Measurements from ENCODE around the gene ALAS1. TPM values are rescaled to one million over a fixed set of nuclear protein-coding genes. Genes with fewer than 3 reads are reported as not detected.

The ALAS1 gene
- total and polyA plus RNA-seq, 4 donors = 38.7 to 85.1 (median 57.2) TPM

DNA sequence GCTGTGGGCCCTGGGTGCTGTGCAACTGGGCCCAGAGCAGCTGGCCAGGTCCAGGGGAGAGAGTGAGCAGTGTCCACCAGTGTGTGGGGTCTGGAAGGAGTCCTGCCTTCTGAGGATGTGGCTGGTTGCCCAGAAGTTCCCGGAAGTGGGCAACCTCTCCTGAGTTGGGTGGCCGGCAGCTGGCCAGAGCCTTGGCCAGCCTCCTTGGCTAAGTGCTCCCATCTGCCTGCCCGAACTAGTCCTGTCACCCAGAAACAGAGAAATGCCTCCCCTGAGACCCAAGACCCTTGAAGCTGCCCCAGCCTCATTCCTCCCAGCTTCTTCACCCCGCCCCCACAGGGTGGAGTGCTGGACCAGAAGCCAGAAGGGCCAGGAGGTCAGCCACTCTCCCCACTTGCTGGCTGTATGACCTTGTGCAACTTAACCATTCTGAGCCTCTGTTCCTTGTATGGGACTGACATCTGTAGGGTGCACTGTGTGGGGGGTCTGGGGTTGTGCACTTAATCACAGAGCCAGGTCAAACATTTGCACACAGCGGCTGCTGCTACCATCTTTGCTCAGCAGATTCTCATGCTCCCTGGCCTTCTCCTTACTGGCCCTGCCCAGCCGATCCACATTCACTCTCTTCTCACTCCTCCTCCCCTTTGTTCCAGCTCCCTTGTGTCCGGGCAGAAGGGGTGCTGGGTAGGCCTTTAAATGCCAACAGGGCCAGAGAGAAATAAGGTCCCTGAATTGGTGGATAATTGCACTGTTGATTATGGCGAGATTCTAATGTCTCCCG is 7.5 kb upstream of the ALAS1 start:
- Histone ChIP-seq H3K9me3 (ENCODE audit: control insufficient read depth in 4 of 4, insufficient read depth in 3 of 4, low read length in 3 of 4) (no peaks in the 10 kb centered on the region), H3K4me1 (ENCODE audit: control insufficient read depth in 5 of 5, insufficient read depth in 5 of 5, low read length in 5 of 5) (peaks cover 0 to 58% (median 32%) of the 10 kb centered on the region in 5 donors), H3K4me3 (no peak overlapping the region), H3K36me3 (ENCODE audit: control insufficient read depth in 4 of 4, insufficient read depth in 4 of 4, low read length in 4 of 4) (no peaks in the 10 kb centered on the region), H3K27ac (ENCODE audit: low read depth in 1 of 2, low read length in 1 of 2) (peak overlapping the region in 1 of 2 donors; percentile 8), H3K9ac (ENCODE audit: insufficient read depth in 1 of 2, low read length in 2 of 2) (no peak overlapping the region), H3K27me3 (ENCODE audit: control insufficient read depth in 3 of 3, insufficient read depth in 3 of 3, low read length in 2 of 3) (no peaks in the 10 kb centered on the region)
- TF ChIP-seq, protein P1, sequence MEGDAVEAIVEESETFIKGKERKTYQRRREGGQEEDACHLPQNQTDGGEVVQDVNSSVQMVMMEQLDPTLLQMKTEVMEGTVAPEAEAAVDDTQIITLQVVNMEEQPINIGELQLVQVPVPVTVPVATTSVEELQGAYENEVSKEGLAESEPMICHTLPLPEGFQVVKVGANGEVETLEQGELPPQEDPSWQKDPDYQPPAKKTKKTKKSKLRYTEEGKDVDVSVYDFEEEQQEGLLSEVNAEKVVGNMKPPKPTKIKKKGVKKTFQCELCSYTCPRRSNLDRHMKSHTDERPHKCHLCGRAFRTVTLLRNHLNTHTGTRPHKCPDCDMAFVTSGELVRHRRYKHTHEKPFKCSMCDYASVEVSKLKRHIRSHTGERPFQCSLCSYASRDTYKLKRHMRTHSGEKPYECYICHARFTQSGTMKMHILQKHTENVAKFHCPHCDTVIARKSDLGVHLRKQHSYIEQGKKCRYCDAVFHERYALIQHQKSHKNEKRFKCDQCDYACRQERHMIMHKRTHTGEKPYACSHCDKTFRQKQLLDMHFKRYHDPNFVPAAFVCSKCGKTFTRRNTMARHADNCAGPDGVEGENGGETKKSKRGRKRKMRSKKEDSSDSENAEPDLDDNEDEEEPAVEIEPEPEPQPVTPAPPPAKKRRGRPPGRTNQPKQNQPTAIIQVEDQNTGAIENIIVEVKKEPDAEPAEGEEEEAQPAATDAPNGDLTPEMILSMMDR (IDR thresholded peaks at IDR 0.05; ENCODE audit: control extremely low read depth, extremely low read depth) = no peak
- peak; percentile 79 to 87 (median 84) for DNase-seq
- WGBS, 2 donors = 50 to 69% methylated on average over 9 of the region's 9 CpGs
- ATAC-seq (ENCODE audit: insufficient read depth, low FRiP score) = peak; percentile 39

- H3K9ac ChIP-seq (ENCODE audit: insufficient read depth in 1 of 2, low read length in 2 of 2) = no peak overlapping the region
- H3K27me3 ChIP-seq (ENCODE audit: control insufficient read depth in 3 of 3, insufficient read depth in 3 of 3, low read length in 2 of 3) = no peaks in the 10 kb centered on the region
- no peak overlapping the region for H3K4me3 ChIP-seq
- no peak for ATAC-seq (ENCODE audit: insufficient read depth, low FRiP score)
- H3K36me3 ChIP-seq (ENCODE audit: control insufficient read depth in 4 of 4, insufficient read depth in 4 of 4, low read length in 4 of 4) = no peaks in the 10 kb centered on the region
- WGBS, 2 donors = 89 to 90% methylated on average over 4 of the region's 4 CpGs
- TF ChIP-seq, protein P1 (IDR thresholded peaks at IDR 0.05; ENCODE audit: control extremely low read depth, extremely low read depth) = no peak
- H3K4me1 ChIP-seq (ENCODE audit: control insufficient read depth in 5 of 5, insufficient read depth in 5 of 5, low read length in 5 of 5) = peaks cover under 1 to 70% (median 38%) of the 10 kb centered on the region in 5 donors
- no peak for DNase-seq
- H3K9me3 ChIP-seq (ENCODE audit: control insufficient read depth in 4 of 4, insufficient read depth in 3 of 4, low read length in 3 of 4) = no peaks in the 10 kb centered on the region
- H3K27ac ChIP-seq (ENCODE audit: low read depth in 1 of 2, low read length in 1 of 2) = no peak overlapping the region
Observed at GRCh38 chr3:52191663-52192062, 6.3 kb upstream of the ALAS1 start.

GRCh38 chr3:52193065-52193464 is 4.9 kb upstream of the ALAS1 start:
- TF ChIP-seq, protein P1 (IDR thresholded peaks at IDR 0.05; ENCODE audit: control extremely low read depth, extremely low read depth) = no peak
- H3K27ac ChIP-seq (ENCODE audit: low read depth in 1 of 2, low read length in 1 of 2) = no peak overlapping the region
- no peak for DNase-seq
- no peaks in the 10 kb centered on the region for H3K27me3 ChIP-seq (ENCODE audit: control insufficient read depth in 3 of 3, insufficient read depth in 3 of 3, low read length in 2 of 3)
- no peak for ATAC-seq (ENCODE audit: insufficient read depth, low FRiP score)
- peaks cover 0 to 1% (median 0%) of the 10 kb centered on the region in 4 donors for H3K36me3 ChIP-seq (ENCODE audit: control insufficient read depth in 4 of 4, insufficient read depth in 4 of 4, low read length in 4 of 4)
- H3K4me3 ChIP-seq = no peak overlapping the region
- peaks cover 4 to 82% (median 47%) of the 10 kb centered on the region in 5 donors for H3K4me1 ChIP-seq (ENCODE audit: control insufficient read depth in 5 of 5, insufficient read depth in 5 of 5, low read length in 5 of 5)
- 82 to 90% methylated on average over 18 of the region's 18 CpGs for WGBS, 2 donors
- no peak overlapping the region for H3K9ac ChIP-seq (ENCODE audit: insufficient read depth in 1 of 2, low read length in 2 of 2)
- no peaks in the 10 kb centered on the region for H3K9me3 ChIP-seq (ENCODE audit: control insufficient read depth in 4 of 4, insufficient read depth in 3 of 4, low read length in 3 of 4)

Data from lung (tissue), 12 donors.